Globus pallidus (tissue), 1 donor: ENCODE measurements around the gene DHRS7B.
A peak's percentile ranks its signal among the peaks of the same experiment; 100 is the strongest.
"Not testable (repeated sequence)": the region's sequence is repeated elsewhere in the genome, so short reads cannot be mapped to it uniquely, and the experiment has no call there.

Source experiments
- DNase-seq: peaks from one replicate; pipeline ENCODE4 v3.0.0-alpha.2; 2015; ENCODE audit warnings: low spot score

DHRS7B gene

DNA sequence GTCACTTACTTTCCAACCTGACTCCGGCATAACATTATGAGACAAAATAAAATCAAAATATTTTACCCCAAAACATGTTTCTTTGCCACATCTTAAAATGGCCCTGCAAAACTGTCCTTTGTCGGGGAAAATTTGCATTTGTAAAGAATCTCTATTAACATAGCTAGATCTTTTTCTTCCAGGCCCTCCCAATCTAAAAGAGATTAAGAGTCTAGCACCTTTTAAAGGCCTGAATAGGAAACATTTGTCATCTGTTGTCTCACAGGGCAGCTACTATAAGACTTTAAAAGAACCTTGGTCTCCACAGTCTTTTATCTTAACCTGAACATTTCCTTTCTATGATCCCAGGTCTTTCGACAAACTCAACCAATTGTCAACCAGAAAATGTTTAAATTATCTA lies 18.1 kb upstream of the DHRS7B start:
- no peak for DNase-seq

DNA sequence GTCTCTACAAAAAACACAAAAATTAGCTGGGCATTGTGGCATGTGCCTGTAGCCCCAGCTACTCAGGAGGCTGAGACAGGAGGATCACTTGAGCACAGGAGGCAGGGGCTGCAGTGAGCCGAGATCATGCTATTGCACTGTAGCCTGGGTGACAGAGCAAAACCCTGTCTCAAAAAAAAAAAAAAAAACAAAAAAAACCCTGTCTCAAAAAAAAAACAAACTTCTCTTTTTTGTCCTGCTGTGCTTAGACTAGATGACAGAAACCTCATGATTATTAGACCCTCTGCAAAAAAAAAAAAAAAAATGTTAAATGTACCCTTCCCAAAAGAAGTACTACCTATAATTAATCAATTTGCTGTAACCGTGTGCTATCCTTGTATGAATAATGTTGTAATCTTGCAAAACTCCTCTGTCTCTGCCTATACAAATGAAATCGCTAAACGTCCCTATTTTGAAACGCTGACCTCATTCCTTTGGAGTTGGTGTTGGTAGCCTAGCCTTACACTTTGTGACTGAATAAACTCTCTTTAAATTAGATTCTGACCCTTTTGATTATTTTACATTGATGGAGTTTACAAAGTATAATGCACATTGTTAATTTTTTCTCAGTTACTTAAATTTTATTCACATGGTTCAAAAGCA lies 13.6 kb upstream of the DHRS7B start:
- no peak for DNase-seq

DNA sequence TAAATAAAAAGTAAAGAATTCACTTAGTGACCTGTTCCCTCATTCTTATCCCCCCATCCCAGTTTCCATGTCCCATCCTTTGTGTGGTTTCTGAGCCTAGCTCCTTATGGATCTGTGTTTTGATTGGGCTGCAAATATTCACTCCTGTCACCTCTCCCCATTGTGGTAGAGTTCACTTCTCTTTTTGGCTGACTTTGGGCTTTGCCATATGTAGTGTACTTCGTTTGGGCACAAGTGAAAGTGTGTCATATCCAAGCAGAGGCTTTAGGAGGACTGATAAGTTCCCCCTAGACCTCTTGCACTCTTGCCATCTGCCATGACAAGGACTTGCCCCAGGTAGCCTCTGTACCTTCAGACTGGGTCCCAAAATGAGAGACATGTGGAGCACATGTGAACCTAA lies 13.0 kb upstream of the DHRS7B start:
- no peak for DNase-seq

DNA sequence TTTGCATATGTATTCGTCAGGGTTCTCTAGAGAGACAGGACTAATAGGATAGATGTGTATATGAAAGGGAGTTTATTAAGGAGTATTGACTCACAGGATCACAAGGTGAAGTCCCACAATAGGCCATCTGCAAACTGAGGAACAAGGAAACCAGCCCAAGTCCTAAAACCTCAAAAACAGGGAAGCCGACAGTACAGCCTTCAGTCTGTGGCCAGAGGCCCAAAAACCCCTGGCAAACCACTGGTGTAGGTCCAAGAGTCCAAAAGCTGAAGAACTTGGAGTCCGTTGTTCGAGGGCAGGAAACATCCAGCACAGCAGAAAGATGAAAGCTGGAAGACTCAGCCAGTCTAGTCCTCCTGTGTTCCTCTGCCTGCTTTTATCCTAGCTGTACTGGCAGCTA lies 12.0 kb upstream of the DHRS7B start:
- DNase-seq = not testable (repeated sequence)

DNA sequence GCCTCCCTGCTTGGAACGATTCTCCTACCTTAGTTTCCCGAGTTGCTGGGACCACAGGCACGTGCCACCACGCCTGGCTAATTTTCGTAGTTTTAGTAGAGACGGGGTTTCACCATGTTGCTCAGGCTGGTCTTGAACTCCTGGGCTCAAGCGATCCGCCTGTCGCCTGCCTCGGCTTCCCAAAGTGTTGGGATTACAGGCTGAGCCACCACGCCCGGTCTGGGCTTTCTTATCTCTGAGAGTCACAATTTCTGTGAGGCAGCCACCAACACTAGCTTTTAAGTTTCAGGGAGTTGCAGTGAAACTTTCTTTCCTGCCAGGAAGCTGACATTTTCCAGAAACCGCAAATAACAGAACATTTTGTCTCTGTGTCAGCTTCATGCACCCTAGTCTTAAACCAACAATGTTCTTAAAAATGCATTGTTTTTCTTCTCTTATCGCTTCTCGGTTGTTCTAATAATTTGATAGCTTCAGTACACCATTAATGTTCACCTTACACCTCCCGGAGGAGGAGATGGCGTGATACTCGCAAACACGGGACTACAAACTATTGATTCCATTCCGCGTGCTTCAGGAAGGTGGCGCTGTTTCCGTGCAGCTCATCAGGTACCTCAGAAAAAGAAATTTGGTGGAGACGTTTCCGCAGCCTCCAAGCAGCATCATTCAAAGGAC lies 7.4 kb upstream of the DHRS7B start:
- DNase-seq = peak; percentile 64

DNA sequence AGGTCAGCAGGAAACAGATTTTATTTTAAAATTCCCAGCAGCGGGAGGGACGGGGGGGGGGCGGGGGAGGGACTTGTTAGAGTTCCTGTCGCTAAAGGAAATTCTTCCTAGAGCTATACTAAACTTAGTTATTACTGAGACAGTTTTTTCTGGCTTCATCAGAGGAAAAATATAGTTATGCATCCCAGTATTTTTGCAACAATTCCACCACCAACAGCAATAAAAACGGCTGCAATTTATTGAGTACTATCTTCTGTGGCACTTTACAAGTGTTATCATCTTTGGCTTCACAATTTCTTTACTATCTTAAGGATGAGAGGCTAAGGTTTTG lies 6.9 kb upstream of the DHRS7B start:
- DNase-seq = no peak

DNA sequence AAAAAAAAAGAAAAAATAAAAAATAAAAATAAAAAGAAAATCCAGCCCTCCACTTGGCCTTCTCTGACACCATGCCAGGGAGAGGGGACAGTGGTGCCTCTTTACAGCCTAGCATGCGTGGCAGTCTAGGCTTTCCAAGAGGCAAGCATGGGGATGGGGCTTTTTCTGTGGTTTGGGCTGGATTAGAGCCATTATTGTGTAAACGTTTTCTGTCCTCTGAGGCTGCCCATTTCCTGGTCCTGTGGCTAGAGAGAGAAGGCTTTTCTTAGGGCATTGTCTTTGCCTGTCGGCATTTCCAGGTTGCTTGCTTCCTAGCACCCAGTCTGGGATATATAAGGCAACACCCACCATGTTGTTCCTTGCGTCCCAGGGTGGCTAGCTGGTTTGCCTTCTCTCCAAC lies 2.7 kb upstream of the DHRS7B start:
- DNase-seq = no peak

DNA sequence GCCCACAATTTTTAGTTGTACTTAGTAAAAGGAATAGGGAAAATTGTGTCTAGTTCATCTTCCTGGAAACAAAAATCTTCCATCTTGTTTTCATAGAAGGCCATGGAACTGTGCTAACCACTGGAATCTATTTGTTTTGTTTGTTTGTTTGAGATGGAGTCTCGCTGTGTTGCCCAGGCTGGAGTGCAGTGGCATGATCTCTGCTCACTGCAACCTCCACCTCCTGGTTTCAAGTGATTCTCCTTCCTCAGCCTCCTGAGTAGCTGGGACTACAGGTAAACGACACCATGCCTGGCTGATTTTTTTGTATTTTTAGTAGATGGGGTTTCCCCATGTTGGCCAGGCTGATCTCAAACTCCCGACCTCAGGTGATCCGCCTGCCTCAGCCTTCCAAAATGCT lies 2.2 kb upstream of the DHRS7B start:
- not testable (repeated sequence) for DNase-seq

DNA sequence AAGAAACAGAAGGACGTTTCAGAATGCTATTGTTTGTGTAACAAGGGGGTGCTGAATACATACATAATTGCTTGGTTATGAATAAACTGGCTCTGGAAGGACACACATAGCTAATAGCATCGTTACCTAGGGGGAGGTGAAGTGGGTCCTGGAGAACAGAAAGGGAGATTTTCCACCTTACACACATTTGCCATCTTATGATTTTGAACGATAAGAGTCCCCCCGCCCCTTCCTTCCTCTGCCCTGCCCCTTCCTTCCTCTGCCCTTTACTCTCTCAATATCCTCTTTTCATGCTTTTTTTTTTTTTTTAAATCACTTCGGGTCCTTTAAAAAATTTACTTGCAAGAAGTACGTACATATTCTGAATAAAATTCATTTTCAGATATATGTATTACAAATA lies 902 bp upstream of the DHRS7B start:
- no peak for DNase-seq

DNA sequence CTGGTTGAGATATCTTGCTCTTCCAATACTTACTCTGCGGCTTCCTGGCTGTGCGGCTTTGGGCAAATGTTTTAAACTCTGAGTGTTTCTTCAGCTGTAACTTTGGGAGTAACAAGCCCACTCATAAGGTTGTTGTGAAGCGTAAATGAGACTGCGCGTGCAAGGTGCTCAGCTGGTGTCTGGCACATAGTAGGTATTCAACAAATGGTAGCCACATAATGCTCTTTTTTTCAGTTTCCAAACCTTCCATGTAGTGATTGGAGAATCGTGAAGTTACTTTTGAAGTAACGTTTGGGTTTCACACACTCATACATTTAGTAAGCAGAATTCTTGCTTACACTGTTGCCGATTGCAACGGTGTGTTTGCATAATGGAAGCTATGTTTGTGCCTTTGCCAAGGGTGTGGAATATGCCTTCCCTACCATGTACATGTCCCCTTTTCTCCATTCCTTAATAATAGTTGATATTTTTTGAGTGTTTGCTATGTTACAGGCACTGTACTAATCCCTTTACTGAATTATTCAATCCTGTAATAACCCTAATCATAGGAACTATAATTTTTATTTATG lies 829 bp downstream of the DHRS7B start:
- no peak for DNase-seq

DNA sequence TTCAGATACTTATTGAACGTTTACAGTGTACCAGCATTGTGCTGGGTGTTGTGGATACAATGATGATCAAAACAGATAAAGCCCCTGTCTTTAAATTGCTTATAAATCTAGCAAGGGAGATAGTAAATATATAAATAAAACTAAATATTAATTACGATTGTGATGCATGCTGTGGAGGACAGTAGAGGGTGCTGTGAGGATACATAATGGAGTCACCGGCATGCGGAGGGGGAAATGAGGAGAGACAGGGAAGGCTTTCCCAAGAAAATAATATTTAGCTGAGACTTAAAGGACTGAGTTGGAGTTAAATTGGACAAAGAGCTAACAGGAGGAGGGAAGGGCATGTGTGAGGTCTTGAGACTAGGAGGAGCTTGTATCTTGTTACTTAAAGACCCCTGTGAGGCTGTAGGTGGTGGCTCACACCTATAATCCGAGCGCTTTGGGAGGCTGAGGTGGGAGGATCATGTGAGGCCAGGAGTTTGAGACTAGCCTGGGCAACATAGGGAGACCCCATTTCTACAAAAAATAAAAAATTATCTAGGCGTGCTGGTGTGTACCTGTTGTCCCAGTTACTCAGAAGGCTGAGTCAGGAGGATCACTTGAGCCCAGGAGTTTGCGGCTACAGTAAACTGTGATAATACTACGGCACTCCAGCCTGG lies 2.4 kb downstream of the DHRS7B start:
- peak; percentile 22 for DNase-seq

DNA sequence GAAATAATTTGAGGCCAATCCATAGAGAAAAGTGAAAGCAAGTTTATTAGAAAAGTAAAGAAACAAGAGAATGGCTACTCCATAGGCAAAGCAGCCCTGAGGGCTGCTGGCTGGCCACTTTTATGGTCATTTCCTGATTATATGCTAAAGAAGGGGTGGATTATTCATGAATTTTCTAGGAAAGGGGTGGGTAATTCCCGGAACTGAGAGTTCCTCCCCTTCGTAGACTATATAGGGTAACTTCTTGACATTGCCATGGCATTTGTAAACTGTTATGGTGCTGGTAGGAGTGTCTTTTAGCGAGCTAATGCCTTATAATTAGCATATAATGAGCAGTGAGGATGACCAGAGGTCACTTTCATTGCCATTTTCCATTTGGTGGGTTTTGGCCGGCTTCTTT lies 4.4 kb downstream of the DHRS7B start:
- DNase-seq = no peak

DNA sequence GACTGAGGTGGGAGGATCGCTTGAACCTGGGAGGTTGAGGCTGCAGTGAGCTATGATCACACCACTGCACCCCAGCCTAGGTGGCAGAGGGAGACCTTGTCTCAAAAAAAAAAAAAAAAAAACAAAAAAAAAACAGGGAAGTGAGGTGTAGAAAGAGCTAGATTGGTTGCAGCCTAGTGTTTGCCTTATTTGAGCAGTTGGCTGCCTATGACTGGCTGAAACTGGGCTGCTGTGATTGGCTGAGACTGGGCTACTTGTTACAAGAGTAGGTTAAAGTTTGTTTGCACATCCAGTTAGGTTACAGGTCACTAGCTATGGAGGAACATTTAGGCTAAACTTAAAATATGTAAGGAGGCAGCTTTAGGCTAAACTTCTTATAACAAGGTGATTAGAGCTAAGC lies 5.7 kb downstream of the DHRS7B start:
- no peak for DNase-seq

DNA sequence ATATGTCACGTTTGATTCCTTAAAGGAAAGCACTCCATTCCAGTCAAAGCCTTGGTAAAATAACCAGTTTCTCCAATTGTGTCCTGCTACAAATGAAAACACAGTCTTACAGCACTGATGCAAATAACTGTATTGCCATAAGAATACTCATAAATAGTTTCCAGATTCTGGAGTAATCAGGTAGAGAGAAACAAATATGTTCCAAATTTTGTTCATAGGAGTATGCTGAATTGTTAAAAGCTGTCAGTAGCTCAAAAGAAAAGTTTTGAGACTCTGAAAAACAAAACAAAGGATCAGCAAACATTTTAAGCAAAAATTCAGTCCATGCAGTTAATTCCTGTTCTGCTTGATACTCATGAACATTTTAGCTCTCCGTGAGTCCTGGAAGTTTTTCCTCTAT lies 7.8 kb downstream of the DHRS7B start:
- no peak for DNase-seq

DNA sequence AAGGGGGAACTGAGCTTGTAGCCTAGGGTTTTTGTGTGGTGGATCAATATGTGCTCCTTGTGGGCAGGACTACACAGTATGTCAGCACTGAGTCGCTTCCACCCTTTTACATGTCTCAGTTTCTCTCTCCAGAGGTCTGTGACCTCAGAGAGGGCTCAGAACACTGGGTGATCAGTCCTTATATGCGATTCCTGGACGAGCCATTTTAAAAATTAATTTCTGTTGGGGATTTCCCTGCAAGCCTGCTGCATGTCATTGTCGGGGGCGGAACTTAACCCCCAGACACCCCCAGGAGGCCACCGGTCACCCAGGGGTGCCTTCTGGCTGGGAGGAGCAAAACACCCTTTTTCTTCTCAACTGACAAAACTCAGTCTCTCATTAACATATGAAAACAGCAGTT lies 14.1 kb downstream of the DHRS7B start:
- DNase-seq = no peak

DNA sequence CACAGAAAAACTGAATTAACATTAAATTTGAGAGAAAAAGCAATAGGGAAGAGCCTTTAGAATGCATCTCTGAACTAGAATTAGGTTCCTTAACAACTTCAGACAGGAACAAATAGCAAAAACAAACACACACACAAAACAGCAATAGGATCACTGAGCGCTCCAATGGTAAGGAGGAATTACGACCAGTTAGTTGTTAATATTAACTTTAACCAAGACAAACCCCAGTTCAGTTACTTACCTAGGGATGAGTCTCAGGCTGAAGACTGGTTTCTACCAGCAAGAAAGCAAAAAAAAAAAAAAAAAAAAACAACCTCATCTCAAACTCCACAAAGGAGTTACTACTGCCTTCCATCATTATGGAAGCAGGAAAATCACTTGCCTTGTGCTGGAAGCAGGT lies 14.6 kb downstream of the DHRS7B start:
- no peak for DNase-seq

DNA sequence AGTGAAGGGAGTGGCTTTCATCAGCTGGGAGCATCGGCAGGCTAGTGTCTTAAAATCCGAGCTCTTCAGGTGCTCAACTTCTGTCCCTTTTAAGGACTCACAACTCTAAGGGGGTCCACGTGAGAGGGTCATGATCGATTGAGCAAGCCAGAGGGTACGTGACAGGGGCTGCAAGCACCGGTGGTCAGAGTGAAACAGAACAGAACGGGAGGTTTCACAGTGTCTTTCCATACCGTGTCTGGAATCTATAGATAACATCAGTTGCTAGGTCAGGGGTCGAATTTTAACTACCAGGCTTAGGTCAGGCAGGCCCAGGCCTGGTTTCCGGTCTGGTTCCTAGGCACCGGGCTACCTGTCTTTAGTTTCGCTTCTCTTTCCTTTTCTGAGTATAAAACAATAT lies 15.3 kb downstream of the DHRS7B start:
- DNase-seq = not testable (repeated sequence)

DNA sequence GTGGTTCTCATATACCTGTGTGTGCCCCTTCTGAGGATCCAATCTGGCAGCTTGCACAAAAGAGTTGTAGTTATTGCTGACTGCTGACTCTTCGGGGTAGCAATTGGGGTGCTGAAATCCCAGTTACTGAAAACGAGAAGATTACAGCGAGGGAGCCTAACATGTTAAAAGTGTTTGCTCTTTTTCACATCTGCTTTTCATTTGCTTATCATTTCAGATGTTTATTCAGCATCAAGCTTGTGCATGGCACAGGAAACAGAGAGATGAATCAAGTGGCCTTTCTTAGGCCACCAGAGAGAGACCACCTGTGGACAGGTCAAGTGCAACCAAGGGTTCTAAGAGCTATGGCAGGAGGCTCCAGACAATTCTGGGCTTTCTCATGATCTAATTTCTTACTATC lies 16.9 kb downstream of the DHRS7B start:
- no peak for DNase-seq

DNA sequence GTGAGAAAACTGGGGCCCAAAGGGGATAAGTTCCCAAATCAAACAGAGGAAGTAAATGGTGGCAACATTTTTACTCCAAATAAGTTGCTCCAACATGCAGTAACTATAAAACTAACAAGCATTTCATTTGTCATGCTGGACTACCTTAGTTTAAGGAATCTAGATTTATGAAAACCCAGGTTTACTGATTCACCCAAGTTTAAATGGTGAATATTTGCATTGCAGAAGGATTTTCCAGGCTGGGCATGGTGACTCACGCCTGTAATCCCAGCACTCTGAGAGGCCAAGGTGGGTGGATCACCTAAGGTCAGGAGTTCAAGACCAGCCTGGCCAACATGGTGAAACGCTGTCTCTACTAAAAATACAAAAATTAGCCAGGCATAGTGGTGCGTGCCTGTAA lies 17.5 kb downstream of the DHRS7B start:
- DNase-seq = not testable (repeated sequence)

DNA sequence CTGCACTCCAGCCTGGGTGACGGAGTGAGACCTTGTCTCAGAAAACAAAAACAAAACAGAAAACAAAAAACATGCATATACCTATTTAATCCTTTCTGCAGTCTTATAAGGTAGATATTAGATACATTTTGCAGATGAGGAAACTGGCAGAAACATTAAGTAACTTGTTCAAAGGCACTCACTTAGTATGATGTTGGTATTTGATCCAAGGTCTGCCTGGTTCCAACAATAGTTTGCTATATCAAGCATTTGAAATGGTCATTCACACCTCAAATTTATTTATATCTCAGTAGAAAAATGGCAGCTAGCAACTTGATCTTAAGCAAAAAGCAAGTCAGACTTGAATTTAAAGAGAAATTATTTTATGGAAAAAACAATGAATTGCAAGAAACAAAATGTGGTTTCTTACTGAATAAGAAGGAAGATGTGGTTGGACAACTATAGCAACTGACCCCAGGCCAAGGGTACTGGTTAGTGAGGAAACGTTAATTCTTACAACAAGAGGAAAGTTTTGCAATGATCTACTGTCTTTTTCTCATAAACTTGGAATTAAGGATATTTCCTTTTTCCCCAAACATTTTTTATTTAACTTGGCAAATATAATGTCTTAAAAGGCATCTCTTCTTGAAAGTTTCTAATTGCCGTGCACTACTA lies 19.7 kb downstream of the DHRS7B start:
- no peak for DNase-seq

DNA sequence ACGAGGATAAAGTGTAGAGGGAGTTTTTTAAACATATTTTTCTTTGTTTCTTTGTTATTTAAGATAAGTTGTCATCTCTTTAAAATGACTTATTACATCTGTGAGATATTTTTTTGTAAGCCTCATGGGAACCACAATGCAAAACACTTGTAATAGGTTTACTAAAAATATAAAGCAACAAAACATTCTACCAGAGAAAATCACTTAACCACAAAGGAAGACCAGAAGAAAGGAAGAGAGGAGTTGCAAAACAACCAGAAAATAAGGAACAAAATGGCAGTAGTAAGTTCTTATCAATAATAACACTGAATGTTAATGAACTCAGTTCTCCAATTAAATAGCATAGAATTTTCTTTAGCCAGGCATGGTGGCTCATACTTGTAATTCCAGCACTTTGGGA lies 22.9 kb downstream of the DHRS7B start:
- DNase-seq = no peak

DNA sequence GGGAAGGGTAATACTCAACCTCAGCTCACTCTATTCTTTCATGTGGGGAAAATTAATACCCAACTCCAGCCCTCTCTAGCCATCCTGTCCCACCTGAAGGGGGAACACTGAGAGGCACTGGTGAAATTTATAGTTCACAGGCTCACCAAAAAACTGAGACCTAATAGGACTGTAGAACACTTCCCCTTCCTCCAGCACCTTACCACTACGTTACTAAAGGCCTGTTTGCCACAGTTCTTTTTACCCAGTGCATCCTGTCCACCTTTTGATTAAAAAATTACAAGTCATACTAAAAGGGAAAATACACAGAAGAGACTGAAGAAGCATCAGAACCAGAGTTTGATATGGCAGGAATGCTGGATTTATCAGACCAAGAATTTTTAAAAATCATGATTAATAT lies 26.0 kb downstream of the DHRS7B start:
- DNase-seq = no peak
